GM19023 (cell line): ENCODE measurements around the gene PLPP2.

Source experiments
- ATAC-seq: cut with Tn5 transposase; IDR thresholded peaks from one replicate; pipeline ENCODE4 v1.9.1; 2021; ENCODE audit warnings: mild to moderate bottlenecking, moderate library complexity; ENCODE audit not compliant: unreplicated experiment

Gene PLPP2

DNA sequence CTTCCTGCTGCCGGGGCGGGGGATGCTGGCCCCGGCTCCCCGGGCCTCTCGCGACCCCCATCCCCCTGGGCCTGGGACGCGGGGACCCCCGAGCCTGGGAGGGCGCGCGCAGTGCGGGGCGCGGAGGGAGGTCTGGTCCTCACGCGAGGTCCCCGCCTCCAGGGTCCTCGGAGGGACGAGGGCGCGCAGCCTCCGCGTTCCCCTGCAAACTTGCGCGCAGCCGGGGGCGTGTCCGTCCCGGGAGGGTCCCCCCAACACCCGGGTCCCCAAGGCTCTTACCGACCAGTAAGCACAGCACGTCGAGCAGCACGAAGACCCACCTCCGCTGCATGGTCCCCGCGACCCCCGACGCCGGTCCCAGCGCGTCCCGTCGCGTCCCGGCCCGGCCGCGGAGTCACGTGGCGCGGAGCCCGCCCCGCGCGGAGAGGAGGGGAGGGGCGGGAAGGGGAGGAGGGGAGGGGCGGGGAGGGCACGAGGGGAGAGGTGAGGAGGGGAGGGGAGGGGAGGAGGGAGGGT lies at the start of gene PLPP2:
PLPP2 (minus strand) TSS at position 398 of the 516 bp plus-strand sequence; CDS start at position 331, 67 bp downstream.
- no peak for ATAC-seq

DNA sequence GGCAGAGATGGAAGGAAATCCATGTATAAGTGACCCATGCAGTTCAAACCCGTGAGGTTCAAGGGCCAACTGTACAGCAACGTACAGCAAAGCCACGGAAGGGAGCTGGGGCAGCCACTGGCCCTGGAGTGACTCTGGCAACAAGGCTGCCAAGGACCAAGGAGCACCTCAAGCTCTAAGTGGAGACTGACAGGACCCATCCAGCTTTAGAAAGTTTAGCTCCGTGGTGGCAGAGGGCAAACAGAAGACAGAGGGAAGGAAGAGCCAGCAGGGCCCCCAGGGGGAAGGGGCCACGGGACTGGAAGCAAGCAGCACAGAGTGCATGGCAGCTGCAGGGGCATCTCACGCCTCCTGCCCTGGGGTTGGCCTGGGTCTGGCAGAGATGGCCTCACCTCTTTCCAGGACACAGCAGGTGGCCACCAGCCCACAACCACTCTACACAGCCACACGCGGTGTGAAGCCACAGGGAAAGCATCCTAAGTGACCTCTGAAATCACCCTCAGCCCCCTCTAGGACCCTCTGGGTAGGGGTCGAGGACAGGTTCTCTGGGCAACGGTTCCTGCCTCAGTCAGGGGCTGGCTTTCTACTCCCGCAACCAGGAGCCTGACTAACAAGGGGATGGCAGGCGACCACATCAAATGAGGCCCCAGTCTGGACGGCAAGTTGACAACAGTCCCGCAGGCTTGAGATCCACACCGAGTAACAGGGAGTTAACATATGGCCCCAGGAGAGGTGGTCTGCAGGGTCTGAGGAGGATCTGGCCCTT lies 49.6 kb upstream of the PLPP2 start:
- no peak for ATAC-seq

DNA sequence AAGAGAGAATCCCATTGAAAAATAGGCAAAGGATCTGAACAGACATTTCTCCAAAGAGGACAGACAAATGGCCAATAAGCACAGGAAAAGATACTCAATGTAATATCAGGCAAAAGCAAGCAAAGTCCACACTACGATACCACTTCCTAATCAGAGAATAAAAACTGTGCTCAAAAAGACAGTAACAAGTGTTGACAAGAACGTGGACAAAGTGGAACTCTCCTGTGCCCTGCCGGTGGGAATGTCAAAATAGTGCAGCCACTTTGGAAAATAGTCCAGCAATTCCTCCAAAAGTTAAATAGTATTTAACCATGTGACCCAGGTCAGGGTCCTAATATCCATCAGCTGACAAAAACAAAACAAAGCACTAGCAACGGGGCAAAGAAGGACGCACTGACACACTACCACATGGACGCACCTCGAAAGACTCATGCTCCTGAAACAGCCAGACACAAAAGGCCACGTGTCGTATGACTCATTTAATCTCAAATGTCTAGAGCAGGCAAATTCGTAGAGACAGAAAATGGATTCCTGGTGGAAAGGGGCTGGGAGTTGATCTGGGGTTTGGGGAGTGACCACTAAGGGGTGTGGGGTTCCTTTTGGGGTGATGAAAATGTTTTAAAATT lies 48.2 kb upstream of the PLPP2 start:
- ATAC-seq, result no peak

DNA sequence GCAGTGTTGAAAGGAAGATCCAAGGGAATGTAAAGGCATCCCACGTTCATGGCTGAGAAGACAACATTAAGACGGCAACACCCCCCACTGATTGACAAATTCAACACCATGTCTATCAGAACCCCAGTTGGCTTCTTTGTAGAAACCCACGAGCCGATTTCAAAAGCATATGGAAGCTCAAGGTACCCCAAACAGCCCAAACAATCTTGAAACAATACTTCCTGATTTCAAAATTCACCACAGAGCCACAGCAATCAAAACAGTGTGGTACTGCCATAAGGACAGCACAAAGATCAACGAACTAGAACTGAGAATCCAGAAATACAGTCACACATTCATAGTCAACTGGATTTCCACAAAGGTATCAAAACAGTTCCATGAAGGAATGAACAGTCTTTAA lies 47.2 kb upstream of the PLPP2 start:
- no peak for ATAC-seq

DNA sequence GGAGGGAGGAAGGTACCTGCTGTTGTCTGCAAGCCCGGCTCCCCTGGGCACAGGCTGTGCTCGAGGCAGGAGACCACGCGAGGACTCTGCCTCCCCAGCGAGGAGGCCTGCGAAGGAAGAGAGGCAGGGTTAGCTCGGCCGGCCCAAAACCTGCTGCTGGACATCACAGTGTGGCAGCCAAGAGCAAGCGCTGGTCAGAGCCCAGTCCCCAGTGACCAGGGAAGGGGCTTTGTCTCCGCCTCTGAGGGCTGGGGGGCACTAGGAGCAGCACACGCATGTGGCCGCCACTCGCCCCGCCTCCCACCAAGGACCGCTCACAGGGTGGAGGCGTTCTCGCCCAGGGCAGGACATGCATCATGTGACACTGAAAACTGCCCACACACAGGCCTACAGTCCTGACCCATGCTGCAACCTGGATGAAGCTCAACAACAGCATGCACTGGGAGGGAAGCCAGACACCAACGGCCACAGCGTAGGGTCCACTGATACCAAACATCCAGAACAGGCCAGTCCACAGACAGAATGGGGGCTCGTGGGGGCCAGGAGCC lies 44.9 kb upstream of the PLPP2 start:
- ATAC-seq, result no peak

DNA sequence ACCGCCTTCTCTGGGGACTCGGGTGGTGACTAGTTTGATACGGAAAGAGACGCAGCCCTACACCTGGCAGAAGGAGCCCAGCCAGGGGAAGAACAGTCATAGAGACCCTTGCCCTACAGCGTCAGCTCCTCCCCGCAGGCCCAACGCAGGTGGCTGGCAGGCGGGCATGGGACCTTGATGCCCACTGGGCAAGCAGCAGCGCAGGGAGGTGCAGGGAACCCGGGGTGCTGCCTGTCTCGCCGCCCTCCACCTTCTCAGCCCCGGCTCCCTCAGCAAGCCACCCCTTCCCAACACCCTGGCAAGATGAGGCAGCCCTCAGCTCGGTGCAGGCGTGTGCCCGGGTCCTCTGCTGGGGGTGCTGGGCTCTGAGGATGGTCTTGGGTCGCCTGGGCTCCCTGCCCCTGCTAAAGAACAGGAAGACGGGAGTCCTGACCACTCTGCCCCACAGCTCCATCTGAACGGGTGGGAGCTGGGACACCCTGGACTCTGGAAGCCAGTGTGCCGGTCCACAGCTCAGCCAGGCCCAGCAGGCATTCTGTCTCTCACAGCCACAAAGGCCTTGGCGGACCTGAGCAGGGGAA lies 44.4 kb upstream of the PLPP2 start:
- ATAC-seq, result no peak

DNA sequence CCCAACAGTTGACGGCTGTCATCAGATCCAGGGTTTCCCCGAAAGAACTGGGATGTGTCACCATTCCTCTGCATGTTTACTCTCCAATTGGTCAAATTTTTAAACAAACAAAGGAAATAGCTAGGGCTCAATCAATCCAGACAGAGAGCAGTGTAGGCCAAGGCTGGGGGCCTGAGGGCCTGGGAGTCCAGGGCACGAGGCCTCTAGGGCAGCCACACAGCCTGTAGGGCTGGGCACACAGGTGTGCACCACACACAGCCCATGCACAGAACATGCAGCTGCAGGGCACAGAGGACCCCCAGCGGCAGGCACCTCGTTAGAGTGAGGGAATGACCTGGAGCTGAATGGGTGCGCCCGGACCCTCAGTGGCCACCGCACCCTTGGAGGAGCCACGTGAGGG lies 43.9 kb upstream of the PLPP2 start:
- ATAC-seq, result no peak

DNA sequence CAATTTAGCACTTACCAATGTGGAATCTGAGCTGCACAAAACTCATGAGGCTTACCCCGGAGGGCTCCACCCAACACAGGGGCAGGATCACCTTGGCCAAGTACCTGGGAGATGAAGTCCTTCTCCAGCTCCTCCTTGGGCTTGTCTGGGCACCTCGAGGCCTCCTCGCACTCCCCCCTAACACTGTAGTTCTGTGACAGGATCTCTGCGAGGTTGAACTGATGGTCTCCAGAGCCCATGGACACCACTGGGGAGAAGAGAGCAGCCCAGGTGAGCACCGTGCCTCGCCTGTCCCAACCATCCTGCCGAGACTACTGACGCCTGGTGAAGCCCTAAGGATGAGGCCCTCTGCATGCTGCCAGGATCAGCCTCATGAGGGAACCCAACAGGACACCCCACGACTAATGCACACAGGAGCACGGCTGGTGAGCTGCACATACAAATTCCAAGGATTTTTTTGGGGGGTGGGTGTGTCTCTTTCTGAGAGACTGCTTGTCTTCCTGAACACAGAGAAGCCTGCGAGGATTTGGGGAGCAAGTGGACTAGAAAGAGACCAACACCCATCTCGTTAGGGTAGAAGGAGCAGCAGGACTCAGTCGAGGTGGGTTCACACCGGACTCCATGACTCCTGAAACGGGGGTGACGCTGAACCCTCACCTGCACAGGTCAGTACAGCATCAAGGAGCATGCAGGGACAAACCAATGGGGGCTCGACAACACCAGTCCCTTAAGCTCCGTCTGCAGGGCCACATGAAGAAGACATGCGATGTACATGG lies 43.3 kb upstream of the PLPP2 start:
- no peak for ATAC-seq

DNA sequence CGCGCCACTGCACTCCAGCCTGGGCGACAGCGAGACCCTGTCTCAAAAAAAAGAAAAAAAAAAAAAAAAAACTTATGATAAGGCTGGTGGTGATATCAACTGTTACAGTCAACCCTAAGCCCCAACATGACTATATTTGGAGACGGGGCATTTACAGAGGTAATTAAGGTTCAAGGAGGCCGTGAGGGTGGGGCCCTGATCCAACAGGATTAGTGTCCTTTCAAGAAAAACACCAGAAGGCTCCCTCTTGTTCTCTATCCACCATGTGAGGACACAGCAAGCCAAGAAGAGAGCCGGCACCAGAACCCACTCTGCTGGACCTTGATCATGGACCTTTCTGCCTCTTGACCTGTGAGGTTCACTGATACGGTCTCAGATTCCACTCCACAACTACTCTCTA lies 39.3 kb upstream of the PLPP2 start:
- ATAC-seq, result no peak

DNA sequence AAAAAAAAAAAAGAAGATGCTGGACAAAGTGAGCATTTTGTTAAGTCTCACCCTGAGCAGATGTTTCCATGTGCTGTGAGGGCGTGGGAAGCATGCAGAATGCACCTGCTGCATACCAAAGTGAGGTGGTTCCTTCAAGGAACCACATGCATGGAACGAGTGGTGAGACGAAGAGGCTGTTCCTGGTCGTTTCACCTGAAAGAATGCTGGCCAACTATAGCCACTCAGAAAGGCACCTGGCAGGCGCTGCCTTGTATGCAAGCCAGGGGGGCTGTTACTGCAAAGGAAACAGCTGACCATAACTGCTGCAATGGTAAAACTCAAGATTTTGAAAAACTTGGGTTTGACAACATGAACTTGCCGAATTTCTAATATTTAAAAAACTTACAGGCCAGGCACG lies 38.7 kb upstream of the PLPP2 start:
- ATAC-seq, result no peak

DNA sequence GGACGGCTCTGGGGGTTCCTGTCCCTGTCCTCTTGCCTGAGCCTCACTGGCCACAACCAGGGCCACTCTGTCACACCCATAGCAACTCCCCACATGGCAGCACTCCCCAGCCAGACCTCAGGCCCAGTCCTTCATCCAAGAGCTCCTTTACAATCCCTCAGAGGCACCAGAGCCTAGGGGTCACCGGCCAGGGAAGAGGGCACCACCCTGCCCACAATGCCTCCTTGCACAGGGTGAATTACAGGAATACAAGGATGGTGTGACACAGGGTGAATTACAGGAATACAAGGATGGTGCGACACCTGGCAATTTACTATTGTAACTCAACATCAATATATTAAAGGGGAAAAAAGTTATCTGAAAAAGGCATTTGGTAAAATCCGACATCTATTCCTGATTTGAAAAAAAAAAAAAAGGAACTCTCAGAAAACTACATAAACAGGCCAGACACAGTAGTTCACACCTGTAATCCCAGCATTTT lies 36.9 kb upstream of the PLPP2 start:
- no peak for ATAC-seq

DNA sequence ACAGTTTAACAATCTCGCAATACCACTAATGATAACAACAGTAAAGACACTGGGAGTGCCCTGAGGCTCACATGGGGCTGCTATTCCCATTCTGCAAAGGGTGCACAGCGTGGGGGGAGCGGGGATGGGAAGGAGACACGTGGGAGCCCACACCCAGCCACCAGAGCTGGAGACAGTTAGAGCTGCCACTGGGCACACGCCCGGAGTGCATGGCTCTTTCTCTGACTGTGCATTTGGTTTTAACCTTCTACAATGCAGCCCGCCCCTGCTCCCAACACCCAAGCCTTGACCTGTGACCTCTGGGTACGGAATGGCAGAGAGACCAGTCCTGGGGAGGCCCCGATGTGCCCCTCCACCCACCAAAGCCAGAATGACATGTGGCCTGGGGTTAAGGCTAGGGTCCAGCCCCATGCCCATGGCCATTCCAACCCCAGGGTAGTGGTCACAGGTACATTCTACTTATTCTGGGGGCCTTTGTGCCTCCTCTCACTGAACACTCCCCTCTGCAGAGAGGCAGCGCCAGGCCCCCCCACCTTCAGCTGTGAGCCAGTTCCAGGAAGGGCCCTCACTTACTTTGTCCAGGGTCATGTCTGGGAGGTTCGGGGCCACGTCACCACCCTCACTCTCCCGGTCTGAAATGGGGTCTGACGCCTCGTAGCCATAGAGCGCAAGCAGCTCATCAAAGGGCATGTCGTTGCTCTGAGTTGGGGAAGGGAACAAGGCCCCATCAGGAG lies 36.3 kb upstream of the PLPP2 start:
- ATAC-seq, result no peak

DNA sequence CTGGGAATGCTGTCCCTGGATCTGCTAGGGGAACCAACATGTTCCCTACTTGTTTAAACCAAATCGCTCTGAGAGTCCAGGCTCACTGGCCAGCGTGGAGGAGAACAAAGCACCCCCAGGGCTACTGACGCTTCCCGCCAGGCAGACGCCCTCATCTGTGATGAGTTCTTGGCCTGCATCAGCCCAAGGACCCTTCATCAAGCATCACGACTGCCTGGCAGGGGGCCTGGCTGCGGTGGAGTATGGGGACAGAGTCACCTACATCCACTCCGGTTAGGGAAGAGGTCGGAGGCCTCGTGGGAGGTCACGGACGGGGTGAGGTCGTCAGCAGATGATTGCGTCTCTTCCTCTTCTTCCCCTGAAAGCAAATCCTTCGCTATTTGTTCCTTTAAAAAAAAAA lies 35.7 kb upstream of the PLPP2 start:
- ATAC-seq, result no peak

DNA sequence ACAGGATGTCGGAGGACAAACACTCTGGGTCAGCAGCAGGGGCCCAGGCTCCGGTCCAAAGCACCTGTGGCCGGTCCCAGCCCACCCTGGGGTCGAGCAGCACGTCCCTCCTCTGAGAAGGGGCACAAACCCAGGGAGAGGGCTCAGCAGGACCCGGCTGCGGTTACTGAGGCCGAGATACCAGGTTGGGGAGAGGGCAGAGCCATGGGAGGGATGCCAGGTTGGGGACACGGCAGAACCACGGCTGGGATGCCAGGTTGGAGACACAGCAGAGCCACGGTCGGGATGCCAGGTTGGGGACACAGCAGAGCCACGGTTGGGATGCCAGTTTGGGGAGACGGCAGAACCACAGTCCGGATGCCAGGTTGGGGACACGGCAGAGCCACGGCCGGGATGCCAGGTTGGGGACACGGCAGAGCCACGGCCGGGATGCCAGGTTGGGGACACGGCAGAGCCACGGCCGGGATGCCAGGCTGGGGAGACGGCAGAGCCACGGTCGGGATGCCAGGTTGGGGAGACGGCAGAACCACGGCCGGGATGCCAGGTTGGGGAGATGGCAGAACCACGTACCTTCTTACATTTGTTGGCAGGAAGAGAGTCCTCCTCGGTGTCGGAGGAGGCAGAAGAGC lies 34.8 kb upstream of the PLPP2 start:
- ATAC-seq, result no peak

DNA sequence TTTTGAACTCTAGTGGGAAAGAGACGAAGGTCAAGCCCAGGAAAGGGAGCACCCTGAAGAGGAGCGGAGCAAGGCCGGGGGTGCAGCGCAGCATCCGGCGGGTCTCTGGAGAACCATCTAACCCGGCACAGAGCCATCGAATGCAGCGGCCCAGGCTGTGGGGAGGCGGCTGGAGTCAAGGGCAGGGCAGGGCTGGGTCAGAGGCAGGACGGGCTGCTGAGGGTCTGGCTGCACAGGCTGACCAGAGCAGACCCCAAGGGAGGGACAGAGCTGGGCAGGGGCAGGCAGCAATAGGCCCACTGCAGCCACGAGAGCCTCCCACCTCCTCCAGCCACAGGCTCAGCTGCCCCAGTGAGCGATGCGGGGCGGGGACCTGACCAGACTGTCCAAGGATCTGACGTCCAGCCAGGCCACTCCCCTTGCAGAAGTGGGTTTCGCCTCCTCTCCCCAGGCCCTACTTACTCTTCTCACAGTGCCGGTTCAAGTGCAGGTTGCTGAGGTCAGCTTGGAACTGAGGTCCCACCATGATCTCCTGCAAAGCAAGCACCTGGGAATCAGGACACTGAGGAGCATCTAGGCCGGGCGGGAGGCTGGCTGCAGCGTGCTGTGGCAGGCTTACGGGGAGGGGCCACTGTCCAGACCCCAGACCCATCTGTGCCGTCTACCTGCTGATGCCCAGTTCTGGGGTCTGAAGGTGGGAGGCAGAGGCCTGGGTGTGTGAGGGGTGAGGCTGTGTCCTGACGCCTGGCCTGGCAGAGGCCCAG lies 34.2 kb upstream of the PLPP2 start:
- no peak for ATAC-seq

DNA sequence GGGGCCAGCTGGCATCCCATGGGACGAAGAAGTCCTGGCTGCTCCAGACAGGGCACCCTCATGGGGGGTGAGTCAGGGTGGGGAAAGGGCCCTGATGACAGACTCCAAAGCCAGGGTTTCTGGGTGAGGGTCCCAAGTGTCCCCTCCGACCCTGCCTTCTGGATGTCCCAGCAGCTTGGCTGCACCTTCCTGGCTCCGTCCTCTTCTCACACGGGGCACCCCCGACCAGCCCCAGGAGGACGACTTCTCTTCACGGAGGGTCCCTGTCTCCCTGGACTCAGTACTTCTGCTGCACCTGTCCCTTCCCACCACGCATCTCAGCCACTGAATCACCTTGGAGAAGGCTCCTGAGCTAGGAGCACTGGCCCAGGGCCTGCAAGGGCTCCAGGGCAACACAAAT lies 33.5 kb upstream of the PLPP2 start:
- no peak for ATAC-seq

DNA sequence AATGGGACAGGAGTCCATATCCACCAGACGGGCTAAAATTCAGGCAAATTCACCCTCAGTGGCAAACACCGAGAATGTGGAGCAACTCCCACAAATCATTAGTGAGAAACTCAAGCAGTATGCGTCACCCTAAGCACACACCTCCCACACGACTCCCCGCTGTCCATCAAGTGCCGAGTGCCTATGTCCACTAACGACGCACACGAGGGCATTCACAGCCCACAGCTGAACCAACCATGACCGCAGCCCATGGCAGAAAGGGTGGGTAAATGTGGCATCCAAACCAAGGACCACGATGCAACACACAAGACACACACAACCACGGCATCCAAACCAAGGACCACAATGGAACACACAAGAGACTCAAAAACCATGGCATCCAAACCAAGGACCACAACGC lies 31.4 kb upstream of the PLPP2 start:
- ATAC-seq, result no peak

DNA sequence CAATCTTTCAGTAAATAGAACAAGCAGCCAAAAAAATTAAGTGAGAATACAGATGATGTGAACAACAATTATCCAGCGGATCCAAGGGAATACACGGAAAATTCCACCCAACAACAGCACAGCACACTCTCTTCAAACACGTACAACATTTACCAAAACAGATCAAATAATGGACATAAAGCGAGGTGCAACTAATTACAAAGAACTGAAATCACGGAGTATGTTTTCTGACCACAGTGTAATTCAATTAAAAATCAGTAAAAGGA lies 27.2 kb upstream of the PLPP2 start:
- no peak for ATAC-seq
